GM19351 (cell line): ENCODE results near the gene TNFSF11.
A peak's percentile ranks its signal among the peaks of the same experiment; 100 is the strongest.
"Not testable (repeated sequence)": the region's sequence is repeated elsewhere in the genome, so short reads cannot be mapped to it uniquely, and the experiment has no call there.

Experiments
- ATAC-seq: cut with Tn5 transposase; IDR thresholded peaks from one replicate; pipeline ENCODE4 v1.9.1; 2021; ENCODE audit warnings: mild to moderate bottlenecking, moderate library complexity; ENCODE audit not compliant: unreplicated experiment

The TNFSF11 gene

DNA sequence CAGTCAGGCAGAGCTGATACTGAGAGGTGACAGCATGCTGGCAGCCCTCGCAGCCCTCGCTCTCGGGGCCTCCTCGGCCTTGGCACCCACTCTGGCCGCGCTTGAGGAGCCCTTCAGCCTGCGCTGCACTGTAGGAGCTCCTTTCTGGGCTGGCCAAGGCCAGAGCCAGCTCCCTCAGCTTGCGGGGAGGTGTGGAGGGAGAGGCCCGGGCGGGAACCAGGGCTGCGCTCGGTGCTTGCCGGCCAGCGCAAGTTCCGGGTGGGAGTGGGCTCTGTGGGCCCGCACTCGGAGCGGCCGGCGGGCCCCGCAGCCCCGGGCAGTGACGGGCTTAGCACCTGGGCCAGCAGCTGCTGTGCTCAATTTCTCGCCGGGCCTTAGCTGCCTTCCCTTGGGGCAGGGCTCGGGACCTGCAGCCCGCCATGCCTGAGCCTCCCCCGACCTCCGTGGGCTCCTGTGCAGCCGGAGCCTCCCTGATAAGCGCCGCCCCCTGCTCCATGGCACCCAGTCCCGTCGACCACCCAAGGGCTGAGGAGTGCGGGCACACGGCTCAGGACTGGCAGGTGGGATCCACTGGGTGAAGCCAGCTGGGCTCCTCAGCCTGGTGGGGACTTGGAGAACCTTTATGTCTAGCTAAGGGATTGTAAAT lies 14.3 kb upstream of the TNFSF11 start:
- ATAC-seq, result not testable (repeated sequence)

DNA sequence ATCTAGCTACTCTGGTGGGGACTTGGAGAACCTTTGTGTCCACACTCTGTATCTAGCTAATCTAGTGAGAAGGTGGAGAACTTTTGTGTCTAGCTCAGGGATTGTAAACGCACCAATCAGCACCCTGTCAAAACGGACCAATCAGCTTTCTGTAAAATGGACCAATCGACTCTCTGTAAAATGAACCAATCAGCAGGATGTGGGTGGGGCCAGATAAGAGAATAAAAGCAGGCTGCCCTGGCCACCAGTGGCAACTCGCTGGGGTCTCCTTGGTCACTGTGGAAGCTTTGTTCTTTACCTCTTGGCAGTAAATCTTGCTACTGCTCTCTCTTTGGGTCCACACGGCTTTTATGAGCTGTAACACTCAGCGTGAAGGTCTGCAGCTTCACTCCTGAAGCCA lies 13.6 kb upstream of the TNFSF11 start:
- ATAC-seq, result not testable (repeated sequence)

- no peak for ATAC-seq
Observed at GRCh38 chr13:42561752-42562467, 12.0 kb upstream of the TNFSF11 start.

GRCh38 chr13:42567906-42568305 lies 6.0 kb upstream of the TNFSF11 start:
- no peak for ATAC-seq

- no peak for ATAC-seq
Observed at GRCh38 chr13:42569576-42570344, 4.2 kb upstream of the TNFSF11 start.

DNA sequence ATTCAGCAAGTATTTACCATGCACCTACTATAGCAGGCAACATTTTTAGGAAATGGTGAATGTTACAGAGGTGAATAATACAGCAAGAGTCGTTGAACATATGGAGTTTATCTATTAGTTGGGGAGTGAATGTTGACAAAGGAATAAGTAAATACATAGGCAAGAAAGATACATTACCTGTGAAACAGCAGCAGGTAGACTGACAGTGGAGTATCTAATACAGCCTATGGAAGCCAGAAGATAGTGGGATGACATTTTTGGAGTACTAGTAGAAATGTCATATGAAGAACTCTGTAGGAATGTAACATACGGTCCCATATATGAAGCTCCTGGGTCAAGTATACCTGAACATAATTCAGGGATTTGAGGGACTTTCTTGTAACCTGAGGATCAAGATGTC lies 2.1 kb upstream of the TNFSF11 start:
- ATAC-seq, result no peak

GRCh38 chr13:42574435-42575311 lies 721 bp downstream of the TNFSF11 start:
- peak; percentile 62 for ATAC-seq

DNA sequence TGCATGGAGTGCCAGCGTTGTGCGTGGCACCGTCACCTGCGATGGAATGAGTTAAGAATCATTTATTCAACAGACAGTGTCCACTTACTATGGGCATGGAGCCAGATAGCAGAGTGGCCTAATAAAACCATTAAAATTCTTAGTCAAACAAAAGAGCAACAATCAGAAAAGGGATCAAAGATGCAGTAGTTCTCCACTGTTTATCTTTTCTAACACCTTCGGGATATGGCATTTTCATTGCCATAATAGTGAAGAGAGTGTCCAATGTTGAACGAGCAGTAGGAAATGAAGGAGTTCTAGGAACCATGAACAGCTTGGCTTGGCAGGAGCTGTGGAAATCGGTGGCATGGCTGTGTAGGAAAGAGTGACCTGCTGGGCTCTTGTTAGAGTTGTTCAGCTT lies 2.0 kb downstream of the TNFSF11 start:
- no peak for ATAC-seq

DNA sequence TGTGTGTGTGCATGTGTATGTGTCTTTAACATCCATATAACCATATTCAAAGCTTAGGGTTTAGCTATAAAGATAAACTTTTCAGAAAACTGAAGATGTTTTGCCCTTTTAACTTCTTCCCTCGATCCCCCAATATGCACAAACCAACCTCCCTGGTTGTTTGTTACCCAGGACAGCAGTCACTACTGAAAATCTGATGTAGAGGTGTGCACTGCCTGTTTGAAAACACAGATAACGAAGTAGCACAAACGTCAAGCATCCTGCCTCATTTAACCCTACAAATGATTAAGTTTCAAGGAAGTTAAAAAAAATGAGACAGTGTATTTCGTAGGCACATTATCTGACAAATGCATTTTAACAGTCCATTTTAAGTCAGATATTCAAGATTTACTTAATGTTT lies 3.6 kb downstream of the TNFSF11 start:
- ATAC-seq, result no peak

- no peak for ATAC-seq
Observed at GRCh38 chr13:42580644-42581043, 6.7 kb downstream of the TNFSF11 start.

DNA sequence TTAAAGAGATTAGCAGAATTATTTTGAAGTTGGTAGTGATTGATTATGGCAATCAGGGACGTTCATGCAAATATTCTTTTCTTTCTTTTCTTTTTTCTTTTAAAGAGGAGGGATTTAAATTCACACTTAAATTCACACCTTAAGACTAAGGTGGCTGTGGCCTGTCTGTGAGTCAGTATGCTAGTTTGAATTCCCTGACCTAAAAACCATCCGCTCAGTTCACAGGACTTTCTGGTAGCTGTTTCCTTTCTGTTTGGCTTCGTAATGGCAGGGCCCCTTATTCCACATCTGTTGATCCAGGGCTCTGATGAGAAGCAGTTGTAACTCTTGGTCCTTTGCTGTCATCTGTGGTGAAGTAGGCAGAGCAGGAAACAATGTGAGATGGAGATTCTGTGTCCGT lies 7.5 kb downstream of the TNFSF11 start:
- no peak for ATAC-seq

GRCh38 chr13:42591602-42592001 lies 17.6 kb downstream of the TNFSF11 start:
- ATAC-seq, result no peak

- ATAC-seq, result no peak
Observed at GRCh38 chr13:42592915-42593900, 19.3 kb downstream of the TNFSF11 start.

DNA sequence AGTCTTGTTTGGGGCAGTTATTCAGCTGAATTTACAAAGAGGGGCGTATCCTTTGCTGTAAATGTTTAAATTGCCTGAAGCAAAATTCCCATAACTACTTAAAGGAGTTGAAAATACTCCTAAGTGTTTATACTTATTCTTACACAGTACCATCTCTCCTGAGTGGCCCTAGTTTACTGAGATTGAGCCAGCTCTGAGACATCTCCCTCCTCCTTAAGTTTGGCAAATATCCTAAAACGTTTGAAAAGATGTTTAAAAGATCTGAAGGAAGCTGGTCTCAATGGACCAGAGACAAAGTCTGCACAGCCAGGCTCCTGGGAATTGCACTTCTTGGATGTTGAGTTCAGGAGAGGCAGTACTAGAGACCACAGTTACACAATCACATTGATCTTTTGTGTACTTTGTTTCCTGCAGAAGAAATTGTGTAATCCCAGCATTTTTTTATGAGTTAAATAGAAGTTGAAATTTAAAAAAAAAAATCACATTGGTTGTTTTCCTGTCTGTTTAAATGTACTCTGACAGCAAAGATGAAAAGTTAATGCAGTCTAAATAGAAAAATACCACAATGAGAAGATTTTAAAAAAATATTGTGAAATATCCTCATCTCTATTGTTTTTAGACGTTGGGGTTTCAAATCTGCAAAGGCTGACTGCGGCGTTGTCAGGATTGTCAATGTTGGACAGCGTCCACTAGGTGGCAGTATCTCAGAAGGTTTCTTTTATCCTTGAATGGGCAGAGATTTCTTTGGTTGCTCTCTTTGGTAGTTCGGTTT lies 20.7 kb downstream of the TNFSF11 start:
- ATAC-seq, result peak; percentile 47

GRCh38 chr13:42595253-42595571 lies 21.3 kb downstream of the TNFSF11 start:
- no peak for ATAC-seq

DNA sequence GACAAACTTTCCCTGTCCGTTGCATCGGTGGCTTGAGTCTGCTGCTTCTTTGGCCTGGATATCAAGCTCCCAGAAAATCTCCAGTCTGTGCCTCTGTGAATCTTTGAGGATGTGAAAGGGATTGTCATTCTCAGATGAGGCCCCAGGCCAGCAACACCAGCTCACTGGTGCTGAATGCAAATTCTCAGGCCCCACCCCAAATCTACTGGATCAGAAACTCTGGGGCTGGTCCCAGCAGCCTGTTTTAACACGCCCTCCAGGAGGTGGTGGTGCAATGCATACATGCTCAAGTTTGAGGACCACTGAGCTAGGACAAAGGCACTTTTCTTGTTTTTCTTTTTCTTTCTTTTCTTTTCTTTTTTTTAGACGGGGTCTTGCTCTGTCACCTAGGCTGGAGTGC lies 23.6 kb downstream of the TNFSF11 start:
- ATAC-seq, result no peak

- no peak for ATAC-seq
Observed at GRCh38 chr13:42600943-42601342, 27.0 kb downstream of the TNFSF11 start.

DNA sequence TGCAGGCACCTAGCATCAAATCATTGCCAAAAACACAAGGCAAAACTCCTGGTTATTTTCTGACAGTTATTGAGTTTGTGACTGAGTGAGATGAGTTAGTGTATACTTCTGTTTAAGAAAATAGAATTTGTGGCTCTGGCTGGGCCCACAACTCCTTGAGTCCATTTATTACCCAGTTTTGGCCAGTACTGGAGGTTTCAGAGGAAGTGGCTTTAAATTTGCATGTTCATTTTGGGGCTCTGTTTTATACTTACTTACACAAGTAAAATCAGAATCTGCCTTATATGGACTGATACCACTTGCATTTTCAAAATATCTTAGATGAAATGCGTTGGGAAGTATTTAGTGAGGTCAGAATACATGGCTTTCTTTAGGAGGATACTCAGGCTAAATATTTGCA lies 29.0 kb downstream of the TNFSF11 start:
- peak; percentile 89 for ATAC-seq

GRCh38 chr13:42603571-42603970 lies 29.6 kb downstream of the TNFSF11 start:
- ATAC-seq, result no peak
